GM19463 (cell line): ENCODE measurements around the gene SMYD4.
"Not testable (repeated sequence)": the region's sequence is repeated elsewhere in the genome, so short reads cannot be mapped to it uniquely, and the experiment has no call there.

ENCODE experiments used
- ATAC-seq: cut with Tn5 transposase; IDR thresholded peaks from one replicate; pipeline ENCODE4 v1.9.1; 2021; ENCODE audit warnings: mild to moderate bottlenecking, moderate library complexity; ENCODE audit not compliant: unreplicated experiment

Gene SMYD4

GRCh38 chr17:1834380-1835149, 4.9 kb upstream of the SMYD4 start:
- ATAC-seq = peak; percentile 61

GRCh38 chr17:1830288-1830687, 586 bp upstream of the SMYD4 start:
- no peak for ATAC-seq

GRCh38 chr17:1829216-1829591, 498 bp downstream of the SMYD4 start:
- no peak for ATAC-seq

- no peak for ATAC-seq
Observed at GRCh38 chr17:1820528-1821252, 9.0 kb downstream of the SMYD4 start.

GRCh38 chr17:1813088-1813487, 16.6 kb downstream of the SMYD4 start:
- no peak for ATAC-seq

GRCh38 chr17:1810450-1811103, 19.1 kb downstream of the SMYD4 start:
- no peak for ATAC-seq

GRCh38 chr17:1809815-1810214, 19.9 kb downstream of the SMYD4 start:
- not testable (repeated sequence) for ATAC-seq

- no peak for ATAC-seq
Observed at GRCh38 chr17:1808644-1809043, 21.1 kb downstream of the SMYD4 start.

- no peak for ATAC-seq
Observed at GRCh38 chr17:1807890-1808289, 21.8 kb downstream of the SMYD4 start.

- ATAC-seq = no peak
Observed at GRCh38 chr17:1803280-1803679, 26.4 kb downstream of the SMYD4 start.

GRCh38 chr17:1802429-1802828, 27.3 kb downstream of the SMYD4 start:
- no peak for ATAC-seq

- no peak for ATAC-seq
Observed at GRCh38 chr17:1800712-1801111, 29.0 kb downstream of the SMYD4 start.

- no peak for ATAC-seq
Observed at GRCh38 chr17:1800240-1800639, 29.5 kb downstream of the SMYD4 start.

- not testable (repeated sequence) for ATAC-seq
Observed at GRCh38 chr17:1797846-1798245, 31.9 kb downstream of the SMYD4 start.

- no peak for ATAC-seq
Observed at GRCh38 chr17:1797323-1797722, 32.4 kb downstream of the SMYD4 start.

GRCh38 chr17:1796800-1797199, 32.9 kb downstream of the SMYD4 start:
- no peak for ATAC-seq

- ATAC-seq = no peak
Observed at GRCh38 chr17:1793447-1793806, 36.3 kb downstream of the SMYD4 start.

- ATAC-seq = no peak
Observed at GRCh38 chr17:1792495-1793446, 36.9 kb downstream of the SMYD4 start.

- no peak for ATAC-seq
Observed at GRCh38 chr17:1789936-1790335, 39.8 kb downstream of the SMYD4 start.

GRCh38 chr17:1787301-1787902, 42.3 kb downstream of the SMYD4 start:
- ATAC-seq = no peak
